H9 (cell line): ENCODE measurements around the gene GPAT2. TPM values are rescaled to one million over a fixed set of nuclear protein-coding genes. Genes with fewer than 3 reads are reported as not detected.
"Not testable (repeated sequence)": the region's sequence is repeated elsewhere in the genome, so short reads cannot be mapped to it uniquely, and the experiment has no call there.

Source experiments
- DNase-seq: peaks from one replicate; pipeline ENCODE4 v3.0.0-alpha.2; 2017
- H2AFZ ChIP-seq: one replicate; pipeline ENCODE4 v1.6.1; 2013; ENCODE audit warnings: mild to moderate bottlenecking, low read length, control low read depth, moderate library complexity
- H2AK5ac ChIP-seq: 2 replicates; pipeline ENCODE4 v1.6.1; 2013; ENCODE audit warnings: low read length, control low read depth, mixed read lengths; ENCODE audit not compliant: insufficient read length
- H2BK120ac ChIP-seq: one replicate; pipeline ENCODE4 v1.6.1; 2013; ENCODE audit warnings: low read depth, mild to moderate bottlenecking, low read length, control low read depth, inconsistent platforms; ENCODE audit not compliant: poor library complexity, severe bottlenecking
- H2BK12ac ChIP-seq: 2 replicates; pipeline ENCODE4 v1.6.1; 2013; ENCODE audit warnings: low read length, control low read depth, mixed read lengths, low read depth; ENCODE audit not compliant: insufficient read length
- H2BK15ac ChIP-seq: 2 replicates; pipeline ENCODE4 v1.6.1; 2013; ENCODE audit warnings: low read depth, low read length, control low read depth
- H2BK20ac ChIP-seq: one replicate; pipeline ENCODE4 v1.6.1; 2013; ENCODE audit warnings: low read depth, mild to moderate bottlenecking, low read length, control low read depth, inconsistent platforms; ENCODE audit not compliant: poor library complexity, severe bottlenecking
- H2BK5ac ChIP-seq: 2 replicates; pipeline ENCODE4 v1.6.1; 2013; ENCODE audit warnings: low read length, control low read depth, mixed read lengths; ENCODE audit not compliant: insufficient read length
- H3K14ac ChIP-seq: 2 replicates; pipeline ENCODE4 v1.6.1; 2013; ENCODE audit warnings: low read length, control low read depth; ENCODE audit not compliant: insufficient read depth
- H3K18ac ChIP-seq: 2 replicates; pipeline ENCODE4 v1.6.1; 2013; ENCODE audit warnings: low read depth, mild to moderate bottlenecking, mixed read lengths, low read length, control low read depth; ENCODE audit not compliant: insufficient read length
- H3K23ac ChIP-seq: 2 replicates; pipeline ENCODE4 v1.6.1; 2013; ENCODE audit warnings: low read length, control low read depth, mixed read lengths, low read depth; ENCODE audit not compliant: insufficient read length
- H3K23me2 ChIP-seq: 2 replicates; pipeline ENCODE4 v1.6.1; 2013; ENCODE audit warnings: low read depth, mild to moderate bottlenecking, mixed read lengths, low read length, control low read depth; ENCODE audit not compliant: insufficient read length, poor library complexity, severe bottlenecking
- H3K27ac ChIP-seq: 2 replicates; pipeline ENCODE4 v1.5.1; 2013; ENCODE audit warnings: low read length, control low read depth, mixed read lengths, low read depth; ENCODE audit not compliant: insufficient read length
- H3K27me3 ChIP-seq: 2 replicates; pipeline ENCODE4 v1.6.1; 2013; ENCODE audit warnings: low read length, control low read depth, inconsistent platforms; ENCODE audit not compliant: insufficient read depth
- H3K4ac ChIP-seq: 2 replicates; pipeline ENCODE4 v1.6.1; 2013; ENCODE audit warnings: low read depth, mild to moderate bottlenecking, control low read depth, inconsistent platforms, low read length, moderate library complexity
- H3K4me1 ChIP-seq: 2 replicates; pipeline ENCODE4 v1.6.1; 2013; ENCODE audit warnings: low read length, control low read depth, inconsistent platforms; ENCODE audit not compliant: insufficient read depth
- H3K4me2 ChIP-seq: 2 replicates; pipeline ENCODE4 v1.6.1; 2013; ENCODE audit warnings: low read length, control low read depth, mixed read lengths; ENCODE audit not compliant: insufficient read length, insufficient read depth
- H3K56ac ChIP-seq: 2 replicates; pipeline ENCODE4 v1.6.1; 2013; ENCODE audit warnings: low read depth, mild to moderate bottlenecking, mixed read lengths, low read length, control low read depth; ENCODE audit not compliant: insufficient read length
- H3K79me1 ChIP-seq: 2 replicates; pipeline ENCODE4 v1.6.1; 2013; ENCODE audit warnings: low read depth, mild to moderate bottlenecking, moderate library complexity, low read length, control low read depth, inconsistent platforms; ENCODE audit not compliant: insufficient read depth, poor library complexity, severe bottlenecking
- H3K79me2 ChIP-seq: 2 replicates; pipeline ENCODE4 v1.6.1; 2013; ENCODE audit warnings: low read length, control low read depth, inconsistent platforms; ENCODE audit not compliant: insufficient read depth
- H3K9ac ChIP-seq: 2 replicates; pipeline ENCODE4 v1.6.1; 2013; ENCODE audit warnings: low read length, control low read depth, mixed read lengths; ENCODE audit not compliant: insufficient read length; ENCODE audit errors: extremely low read depth
- H3K9me3 ChIP-seq: one replicate; pipeline ENCODE4 v1.6.1; 2013; ENCODE audit warnings: low read depth, low read length, inconsistent platforms; ENCODE audit not compliant: control insufficient read depth
- H3T11ph ChIP-seq: one replicate; pipeline ENCODE4 v1.6.1; 2013; ENCODE audit warnings: mild to moderate bottlenecking, low read length, control low read depth, inconsistent platforms
- H4K20me1 ChIP-seq: one replicate; pipeline ENCODE4 v1.6.1; 2013; ENCODE audit not compliant: control insufficient read depth, insufficient read length, insufficient read depth
- H4K5ac ChIP-seq: 2 replicates; pipeline ENCODE4 v1.6.1; 2013; ENCODE audit warnings: low read depth, mild to moderate bottlenecking, mixed read lengths, low read length, control low read depth; ENCODE audit not compliant: insufficient read length
- H4K8ac ChIP-seq: replicated peaks from 2 replicates; pipeline ENCODE4 v1.6.1; 2013; ENCODE audit warnings: low read length, control low read depth, mixed read lengths, low read depth; ENCODE audit not compliant: insufficient read length
- H4K91ac ChIP-seq: 2 replicates; pipeline ENCODE4 v1.6.1; 2013; ENCODE audit warnings: low read depth, mild to moderate bottlenecking, moderate library complexity, mixed read lengths, low read length, control low read depth; ENCODE audit not compliant: insufficient read length
- H3K27ac Mint-ChIP-seq, 3 experiments: 2 replicates in 2 of 3; 3 replicates in 1 of 3; pipeline ENCODE4 v1.8.0; 2020 to 2021; ENCODE audit warnings: mixed read lengths in 3 of 3, mild to moderate bottlenecking in 1 of 3, moderate library complexity in 1 of 3
- H3K27me3 Mint-ChIP-seq: 2 replicates; pipeline ENCODE4 v1.8.0; 2021; ENCODE audit warnings: low read depth, mild to moderate bottlenecking, moderate library complexity, mixed read lengths
- H3K36me3 Mint-ChIP-seq, 3 experiments: 2 replicates in 2 of 3; 3 replicates in 1 of 3; pipeline ENCODE4 v1.8.0; 2020 to 2021; ENCODE audit warnings: low read depth in 3 of 3, mixed read lengths in 3 of 3; ENCODE audit not compliant: insufficient read depth in 1 of 3
- H3K4me1 Mint-ChIP-seq, 2 experiments: 2 replicates each; pipeline ENCODE4 v1.8.0; 2020; ENCODE audit warnings: mixed read lengths in 2 of 2
- H3K4me3 Mint-ChIP-seq, 2 experiments: 2 replicates in 1 of 2; 3 replicates in 1 of 2; pipeline ENCODE4 v1.8.0; 2020 to 2021; ENCODE audit warnings: mild to moderate bottlenecking in 2 of 2, mixed read lengths in 2 of 2, moderate library complexity in 1 of 2
- H3K9me3 Mint-ChIP-seq, 2 experiments: 2 replicates in 1 of 2; 3 replicates in 1 of 2; pipeline ENCODE4 v1.8.0; 2020; ENCODE audit warnings: mild to moderate bottlenecking in 2 of 2, mixed read lengths in 2 of 2, moderate library complexity in 1 of 2
- WGBS: extraction: QIAGEN DNeasy Blood & Tissue Kit; methylation state at CpG from one replicate; pipeline ENCODE4 v1.1.7; 2013; ENCODE audit warnings: missing lambda C conversion rate, low lambda C conversion rate, mixed read lengths; ENCODE audit not compliant: insufficient read length; ENCODE audit errors: extremely low coverage; 5-methylcytosine and 5-hydroxymethylcytosine counted together
- total RNA-seq: library from RNA; stranded (reverse); gene quantifications from 2 replicates; pipeline ENCODE4 v1.2.1, GENCODE V29; 2021

The GPAT2 gene
- total RNA-seq, 1 experiment from 2014 or later = 0.17 TPM

- not testable (repeated sequence) for H2BK15ac ChIP-seq, H4K8ac ChIP-seq, H3T11ph ChIP-seq, H3K9ac ChIP-seq, H3K27me3 Mint-ChIP-seq, DNase-seq, H3K9me3 Mint-ChIP-seq, H4K5ac ChIP-seq, H2BK12ac ChIP-seq, H3K27ac Mint-ChIP-seq, H3K23ac ChIP-seq, H3K4me3 Mint-ChIP-seq, H4K20me1 ChIP-seq, H3K4me2 ChIP-seq, H4K91ac ChIP-seq, H3K14ac ChIP-seq, H3K4ac ChIP-seq, H2BK5ac ChIP-seq, H2AK5ac ChIP-seq, H2AFZ ChIP-seq, H3K9me3 ChIP-seq, H3K79me1 ChIP-seq, H3K27ac ChIP-seq, H2BK120ac ChIP-seq, H3K18ac ChIP-seq, H3K27me3 ChIP-seq, H3K23me2 ChIP-seq, H3K56ac ChIP-seq, H3K4me1 ChIP-seq, H3K36me3 Mint-ChIP-seq, H3K79me2 ChIP-seq, H2BK20ac ChIP-seq
- no CpG with 5 or more reads among the region's 2 CpGs for WGBS
- H3K4me1 Mint-ChIP-seq = peaks cover 3 to 12% of the 10 kb centered on the region in 2 experiments
Observed at GRCh38 chr2:96067098-96067660, 32.5 kb upstream of the GPAT2 start.

GRCh38 chr2:96066511-96066910 is 31.8 kb upstream of the GPAT2 start:
- H3K27me3 Mint-ChIP-seq, H3K14ac ChIP-seq, H3K9me3 ChIP-seq, H4K20me1 ChIP-seq, H2BK12ac ChIP-seq, H2BK5ac ChIP-seq, H2AFZ ChIP-seq, H3K27ac Mint-ChIP-seq, H4K91ac ChIP-seq, H4K5ac ChIP-seq, H3T11ph ChIP-seq, H3K23me2 ChIP-seq, H3K4ac ChIP-seq, H3K18ac ChIP-seq, H4K8ac ChIP-seq, H3K23ac ChIP-seq, H3K4me1 ChIP-seq, H3K27me3 ChIP-seq, DNase-seq, H3K56ac ChIP-seq, H3K9ac ChIP-seq, H3K79me1 ChIP-seq, H2BK15ac ChIP-seq, H2BK120ac ChIP-seq, H3K4me3 Mint-ChIP-seq, H3K9me3 Mint-ChIP-seq, H3K4me2 ChIP-seq, H3K36me3 Mint-ChIP-seq, H3K79me2 ChIP-seq, H2AK5ac ChIP-seq, H3K27ac ChIP-seq, H2BK20ac ChIP-seq: not testable (repeated sequence)
- H3K4me1 Mint-ChIP-seq = peaks cover 3 to 12% of the 10 kb centered on the region in 2 experiments
- WGBS = no CpG with 5 or more reads among the region's 7 CpGs
